ENCODE measurements around the gene TANGO2.

GRCh38 chr22:20069331-20070042 lies 48.6 kb downstream of the TANGO2 start:
- TF ChIP-seq CTCF (IDR thresholded peaks at IDR 0.05; ENCODE audit: poor library complexity, severe bottlenecking) (no peak), RAD21 (conservative IDR thresholded peaks at IDR 0.05) (no peak)

All from neural cell (in vitro differentiated cells).